ENCODE data around the gene ADAM17.
"Not testable (repeated sequence)": the region's sequence is repeated elsewhere in the genome, so short reads cannot be mapped to it uniquely, and the experiment has no call there.

The ADAM17 gene

DNA sequence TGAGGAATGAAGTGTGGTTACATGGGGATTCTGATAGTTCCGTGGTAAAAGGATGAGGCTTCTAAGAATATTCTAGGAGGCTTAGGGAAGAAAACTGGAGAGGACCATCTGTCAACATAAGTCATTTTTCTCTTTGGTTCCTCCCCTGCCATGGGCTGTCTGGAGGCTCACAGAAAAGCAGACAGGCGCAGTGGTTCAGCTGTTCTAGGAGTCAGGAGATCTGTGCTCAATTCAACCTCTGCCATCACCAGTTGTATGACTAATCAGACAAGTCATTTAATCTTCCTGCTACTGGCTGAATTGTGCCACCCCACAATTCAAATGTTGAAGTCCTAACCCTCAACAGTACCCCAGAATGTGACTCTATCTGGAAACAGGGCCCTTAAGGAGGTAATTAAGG lies 36.4 kb downstream of the ADAM17 start:
- no peak for DNase-seq (ENCODE audit: low read depth)

DNA sequence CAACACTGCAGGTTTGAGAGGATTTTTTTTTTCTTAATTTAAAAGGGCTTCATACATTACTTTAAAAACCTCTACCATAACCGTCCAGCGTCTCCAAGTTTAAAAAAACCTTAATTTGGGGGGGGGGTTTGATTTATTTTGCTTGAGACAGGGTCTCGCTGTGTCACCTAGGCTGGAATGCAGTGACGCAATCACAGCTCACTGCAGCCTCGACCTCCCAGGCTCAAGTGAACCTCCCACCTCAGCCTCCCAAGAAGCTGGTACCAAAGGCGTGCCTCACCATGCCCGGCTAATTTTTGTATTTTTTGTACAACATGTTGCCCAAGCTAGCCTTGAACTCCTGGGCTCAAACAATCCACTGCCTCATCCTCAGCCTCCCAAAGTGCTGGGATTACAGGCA lies 36.9 kb downstream of the ADAM17 start:
- DNase-seq (ENCODE audit: low read depth), result no peak

- no peak for DNase-seq (ENCODE audit: low read depth)
Observed at GRCh38 chr2:9518163-9518562, 37.5 kb downstream of the ADAM17 start.

GRCh38 chr2:9517118-9517782 lies 38.4 kb downstream of the ADAM17 start:
- DNase-seq (ENCODE audit: low read depth), result no peak

DNA sequence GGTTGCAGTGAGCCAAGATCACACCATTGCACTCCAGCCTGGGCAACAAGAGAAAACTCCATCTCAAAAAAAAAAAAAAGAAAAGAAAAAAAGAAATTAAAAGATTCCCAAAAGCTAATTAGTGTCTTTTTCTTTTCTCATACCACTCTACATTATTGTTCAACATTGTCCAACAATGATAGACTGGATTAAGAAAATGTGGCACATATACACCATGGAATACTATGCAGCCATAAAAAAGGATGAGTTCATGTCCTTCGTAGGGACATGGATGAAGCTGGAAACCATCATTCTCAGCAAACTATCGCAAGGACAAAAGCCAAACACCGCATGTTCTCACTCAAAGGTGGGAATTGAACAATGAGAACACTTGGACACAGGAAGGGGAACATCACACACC lies 41.7 kb downstream of the ADAM17 start:
- DNase-seq (ENCODE audit: low read depth), result not testable (repeated sequence)

- no peak for DNase-seq (ENCODE audit: low read depth)
Observed at GRCh38 chr2:9508931-9509330, 46.7 kb downstream of the ADAM17 start.

DNA sequence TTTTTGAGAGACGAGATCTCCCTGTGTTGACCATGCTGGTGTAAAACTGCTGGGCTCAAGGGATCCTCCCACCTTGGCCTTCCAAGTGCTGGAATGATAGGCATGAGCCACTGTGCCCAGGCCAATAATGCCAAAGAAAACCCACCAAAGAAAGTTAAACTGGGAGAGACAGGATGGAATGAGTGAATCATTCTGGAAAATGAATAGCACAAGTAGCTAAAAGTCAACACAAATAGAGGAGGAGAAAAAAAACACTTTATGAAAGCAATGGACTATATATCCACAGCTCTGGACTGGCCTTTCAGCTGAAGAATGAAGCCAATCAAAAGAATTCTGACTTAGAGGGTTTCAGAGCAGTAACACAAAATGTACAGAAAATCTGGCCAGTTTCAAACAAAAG lies 57.4 kb downstream of the ADAM17 start:
- peak; percentile 14 for DNase-seq (ENCODE audit: low read depth)

GRCh38 chr2:9497017-9497416 lies 58.6 kb downstream of the ADAM17 start:
- DNase-seq (ENCODE audit: low read depth), result no peak

DNA sequence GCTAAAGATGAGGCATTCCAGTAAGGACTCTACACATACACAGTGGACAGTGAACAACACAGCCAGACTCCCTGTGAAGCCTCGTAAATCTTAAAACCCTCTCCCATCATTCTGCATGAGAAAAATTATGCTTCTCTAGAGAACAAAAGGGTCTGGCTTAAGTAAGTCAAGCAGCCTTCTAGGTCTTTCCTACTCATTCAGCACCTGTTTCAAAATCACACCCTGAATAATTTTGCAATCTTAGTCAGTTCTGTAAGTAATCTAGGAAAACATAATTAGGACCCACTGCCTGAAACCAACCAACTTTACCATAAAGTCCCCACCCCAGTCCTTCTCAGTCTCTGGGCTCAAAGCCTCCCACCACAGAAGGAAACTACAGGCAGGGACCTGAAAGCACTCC lies 61.5 kb downstream of the ADAM17 start:
- DNase-seq (ENCODE audit: low read depth), result no peak

- no peak for DNase-seq (ENCODE audit: low read depth)
Observed at GRCh38 chr2:9493478-9493877, 62.2 kb downstream of the ADAM17 start.

DNA sequence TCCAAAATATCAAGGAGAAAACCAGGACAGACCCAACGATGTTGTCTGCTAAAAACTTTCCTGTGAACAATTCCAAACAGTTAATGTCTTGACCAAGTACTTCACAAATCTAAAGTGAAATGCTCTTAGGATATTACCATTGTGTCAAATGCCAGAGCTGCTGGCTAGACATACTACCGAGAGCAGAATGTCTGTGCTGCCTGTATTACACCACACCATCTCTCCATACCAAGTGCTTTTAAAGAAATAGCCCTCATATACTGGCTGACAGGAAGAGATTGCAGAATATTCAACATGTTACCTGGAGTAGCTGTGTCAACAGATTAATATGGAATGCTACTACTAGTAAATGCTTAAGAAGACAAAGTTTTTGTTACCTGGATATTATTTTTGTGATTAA lies 62.7 kb downstream of the ADAM17 start:
- no peak for DNase-seq (ENCODE audit: low read depth)

- DNase-seq (ENCODE audit: low read depth), result no peak
Observed at GRCh38 chr2:9490789-9491188, 64.8 kb downstream of the ADAM17 start.

- DNase-seq (ENCODE audit: low read depth), result no peak
Observed at GRCh38 chr2:9488583-9489547, 66.8 kb downstream of the ADAM17 start.

GRCh38 chr2:9484533-9484932 lies 71.1 kb downstream of the ADAM17 start:
- peak; percentile 51 for DNase-seq (ENCODE audit: low read depth)

DNA sequence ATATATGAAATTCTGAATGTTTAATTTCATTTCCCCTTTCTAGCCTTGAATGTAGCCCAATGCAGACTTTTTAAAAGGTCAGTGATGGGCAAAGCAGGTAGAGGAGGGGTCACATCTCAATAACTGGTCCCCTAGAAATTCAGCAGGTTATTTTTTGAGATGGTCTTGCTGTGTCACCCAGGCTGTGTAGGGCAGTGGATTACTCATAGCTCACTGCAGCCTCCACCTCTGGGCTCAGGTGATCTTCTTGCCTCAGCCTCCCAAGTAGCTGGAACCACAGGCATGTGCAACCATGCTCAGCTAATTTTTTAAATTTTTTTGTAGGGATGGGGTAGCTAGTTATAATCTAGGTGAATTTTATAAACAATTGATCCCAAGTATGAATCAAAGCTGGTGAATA lies 72.5 kb downstream of the ADAM17 start:
- DNase-seq (ENCODE audit: low read depth), result no peak

- no peak for DNase-seq (ENCODE audit: low read depth)
Observed at GRCh38 chr2:9480157-9480556, 75.5 kb downstream of the ADAM17 start.

DNA sequence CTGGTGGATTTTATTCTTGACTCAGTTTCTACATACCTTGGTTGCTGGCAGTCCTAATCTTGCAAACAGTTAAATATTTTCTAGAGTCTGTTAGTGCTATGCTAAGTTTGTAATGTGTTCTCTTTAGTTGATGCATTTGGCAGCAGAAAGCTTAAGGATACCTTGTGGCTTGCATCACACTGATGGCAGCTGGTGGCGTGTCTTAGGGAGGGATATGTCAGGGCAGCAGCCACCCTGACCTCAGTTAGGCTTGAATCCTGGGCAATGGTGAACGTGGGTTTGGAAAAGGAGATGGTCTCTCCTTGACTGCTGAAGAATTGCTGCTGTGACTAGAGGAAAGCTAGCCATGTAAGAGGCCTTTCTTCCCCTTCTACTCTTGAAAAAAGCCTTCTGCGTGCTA lies 77.1 kb downstream of the ADAM17 start:
- no peak for DNase-seq (ENCODE audit: low read depth)

DNA sequence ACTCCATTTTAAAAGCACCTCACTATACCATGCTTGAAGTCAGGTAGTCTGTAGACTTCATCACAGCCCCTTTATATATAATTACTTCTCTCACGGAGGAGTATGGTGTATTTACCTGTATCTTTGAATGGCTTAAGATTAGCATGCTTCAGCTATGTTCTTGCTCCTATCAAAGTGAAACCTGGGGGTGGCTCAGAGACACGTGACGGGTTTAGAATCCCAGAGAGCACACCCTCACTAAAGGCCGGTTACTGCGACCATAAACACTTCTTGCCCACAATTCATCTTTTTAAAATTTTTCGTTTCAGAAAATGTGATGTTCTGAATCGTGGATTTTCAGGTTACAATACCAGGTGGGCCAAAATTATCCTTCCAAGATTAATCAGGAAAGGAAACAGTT lies 77.7 kb downstream of the ADAM17 start:
- DNase-seq (ENCODE audit: low read depth), result no peak

- DNase-seq (ENCODE audit: low read depth), result peak; percentile 54
Observed at GRCh38 chr2:9474361-9475057, 81.1 kb downstream of the ADAM17 start, which contains the start of gene IAH1. TSS of gene IAH1 (plus strand) at chr2:9474551. CDS start at chr2:9474567, 16 bp downstream.

- DNase-seq (ENCODE audit: low read depth), result peak; percentile 26
Observed at GRCh38 chr2:9473985-9474360, 81.7 kb downstream of the ADAM17 start.

DNA sequence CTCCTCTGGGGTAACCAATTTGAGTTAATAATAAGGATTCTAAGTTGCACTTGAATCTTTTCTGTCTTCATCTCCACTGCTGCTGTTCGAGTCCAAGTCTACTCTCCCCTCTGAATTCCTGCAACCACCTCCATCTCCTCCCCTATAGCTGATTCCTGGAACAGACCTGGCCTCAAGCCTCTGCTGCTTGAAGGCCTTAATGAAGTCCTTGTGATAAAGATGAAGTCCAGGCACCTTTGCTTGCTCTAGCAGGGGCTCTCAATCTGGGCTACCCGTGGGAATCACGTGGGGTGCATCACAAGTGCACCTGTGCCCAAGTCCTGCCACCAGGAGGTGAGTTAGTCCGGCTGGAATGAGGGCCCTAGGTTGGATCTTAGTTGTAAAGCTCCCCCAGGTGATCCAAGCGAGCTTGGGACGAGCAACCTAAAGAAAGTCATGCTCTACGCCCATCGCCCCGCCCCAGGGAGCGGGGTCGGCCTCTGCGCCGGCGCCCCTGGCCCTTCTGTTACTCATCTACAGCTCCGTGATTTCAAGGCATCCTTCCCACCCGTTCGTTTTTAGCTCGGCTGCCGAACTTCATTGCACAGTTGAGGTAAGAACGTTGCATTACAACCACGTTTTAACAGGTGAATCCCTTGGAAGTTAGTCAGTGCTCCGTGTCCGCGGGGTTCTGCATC lies 82.2 kb downstream of the ADAM17 start:
- DNase-seq (ENCODE audit: low read depth), result no peak

DNA sequence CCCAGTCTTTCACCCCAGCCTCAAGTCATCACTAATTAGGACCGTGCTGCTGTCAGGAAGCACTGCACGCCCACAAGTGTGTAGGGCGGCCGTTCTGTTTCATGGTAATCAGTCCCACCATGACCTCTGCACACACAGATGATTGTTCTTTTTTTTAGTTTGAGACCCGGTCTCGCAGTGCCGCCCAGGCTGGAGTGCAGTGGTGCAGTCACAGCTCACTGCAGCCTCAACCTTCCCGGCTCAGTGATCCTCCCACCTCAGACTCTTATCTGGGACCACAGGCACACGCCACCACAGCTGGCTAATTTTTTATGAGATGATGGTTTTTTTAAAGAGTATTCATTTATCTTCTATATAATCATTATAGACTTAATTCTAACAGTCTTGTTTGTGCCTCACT lies 83.1 kb downstream of the ADAM17 start:
- DNase-seq (ENCODE audit: low read depth), result no peak
